HUES6 (cell line): Measurements from ENCODE around the gene GABARAP.

Experiments
- H3K27ac ChIP-seq: 2 replicates; pipeline ENCODE4 v1.7.0; 2013; ENCODE audit warnings: low read depth, mild to moderate bottlenecking, low read length, inconsistent platforms
- H3K27me3 ChIP-seq: 2 replicates; pipeline ENCODE4 v1.6.1; 2013; ENCODE audit warnings: low read length; ENCODE audit not compliant: control insufficient read depth, insufficient read depth
- H3K36me3 ChIP-seq: 2 replicates; pipeline ENCODE4 v1.6.1; 2013; ENCODE audit warnings: low read length; ENCODE audit not compliant: control insufficient read depth, insufficient read depth
- H3K4me1 ChIP-seq: 2 replicates; pipeline ENCODE4 v1.6.1; 2013; ENCODE audit warnings: low read length; ENCODE audit not compliant: control insufficient read depth, insufficient read depth
- H3K4me3 ChIP-seq: 2 replicates; pipeline ENCODE4 v1.5.1; 2013; ENCODE audit warnings: low read depth, low read length
- H3K9ac ChIP-seq: one replicate; pipeline ENCODE4 v1.6.1; 2013; ENCODE audit warnings: mild to moderate bottlenecking, low read length
- H3K9me3 ChIP-seq: 2 replicates; pipeline ENCODE4 v1.6.1; 2013; ENCODE audit warnings: low read depth, low read length; ENCODE audit not compliant: control insufficient read depth, insufficient read depth

Gene GABARAP

GRCh38 chr17:7203391-7203790 lies 38.9 kb downstream of the GABARAP start:
- no peak overlapping the region for H3K27ac ChIP-seq
- no peak overlapping the region for H3K9ac ChIP-seq
- no peak overlapping the region for H3K4me3 ChIP-seq
- no peaks in the 10 kb centered on the region; the same call in 1 of the 2 replicates for H3K27me3 ChIP-seq
- H3K36me3 ChIP-seq: peaks cover 29% of the 10 kb centered on the region
- peaks cover 13% of the 10 kb centered on the region for H3K4me1 ChIP-seq
- H3K9me3 ChIP-seq: no peaks in the 10 kb centered on the region

- no peak overlapping the region for H3K9ac ChIP-seq
- H3K36me3 ChIP-seq: peaks cover 56% of the 10 kb centered on the region
- H3K9me3 ChIP-seq: no peaks in the 10 kb centered on the region
Measured at GRCh38 chr17:7196651-7197401, 45.4 kb downstream of the GABARAP start.

GRCh38 chr17:7195971-7196370 lies 46.3 kb downstream of the GABARAP start:
- no peaks in the 10 kb centered on the region for H3K27me3 ChIP-seq
- no peak overlapping the region for H3K27ac ChIP-seq
- H3K4me3 ChIP-seq: no peak overlapping the region
- no peaks in the 10 kb centered on the region for H3K9me3 ChIP-seq
- no peaks in the 10 kb centered on the region for H3K4me1 ChIP-seq
- H3K9ac ChIP-seq: no peak overlapping the region
- H3K36me3 ChIP-seq: peaks cover 51% of the 10 kb centered on the region

More at GRCh38 chr17:7196651-7197401, 45.4 kb downstream of the GABARAP start:
- Histone ChIP-seq H3K4me1 (no peaks in the 10 kb centered on the region), H3K4me3 (no peak overlapping the region), H3K27ac (no peak overlapping the region), H3K27me3 (no peaks in the 10 kb centered on the region)

DNA sequence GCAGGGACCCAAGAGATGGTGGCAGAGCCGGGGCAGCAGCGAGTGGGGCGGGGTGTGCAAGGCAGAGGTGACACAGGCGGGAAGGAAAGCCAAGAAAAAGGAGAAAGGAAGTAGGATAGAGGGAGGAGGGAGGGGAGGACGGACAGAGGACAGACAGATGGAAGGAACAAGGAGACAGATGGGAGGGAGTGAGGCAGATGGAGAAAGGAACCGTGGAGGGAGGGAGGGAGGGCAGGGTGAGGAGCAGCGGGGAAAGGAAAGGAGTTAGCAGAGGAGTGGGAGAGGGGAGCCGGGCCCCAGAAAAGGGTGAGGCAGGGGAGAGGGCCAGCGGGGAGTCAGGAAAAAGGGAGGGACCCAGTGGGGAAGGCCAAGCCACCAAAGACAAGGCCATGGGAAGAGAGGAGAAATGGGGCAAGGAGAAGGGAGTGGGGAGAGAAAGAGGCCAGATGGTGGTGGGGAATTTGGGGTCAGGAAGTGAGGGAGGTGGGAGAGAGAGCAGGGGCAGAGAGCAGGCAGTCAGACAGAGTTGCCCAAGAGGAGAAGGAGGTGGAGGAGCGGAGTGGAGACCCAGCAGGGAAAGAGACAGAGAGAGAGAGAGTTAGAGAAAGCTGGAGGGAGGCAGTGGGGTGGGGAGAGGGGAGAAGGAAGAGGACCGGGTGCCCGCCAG lies 49.8 kb downstream of the GABARAP start:
- Histone ChIP-seq H3K9ac (no peak overlapping the region), H3K36me3 (peaks cover 50% of the 10 kb centered on the region), H3K27ac (no peak overlapping the region), H3K4me3 (no peak overlapping the region), H3K27me3 (no peaks in the 10 kb centered on the region), H3K4me1 (no peaks in the 10 kb centered on the region), H3K9me3 (no peaks in the 10 kb centered on the region)

DNA sequence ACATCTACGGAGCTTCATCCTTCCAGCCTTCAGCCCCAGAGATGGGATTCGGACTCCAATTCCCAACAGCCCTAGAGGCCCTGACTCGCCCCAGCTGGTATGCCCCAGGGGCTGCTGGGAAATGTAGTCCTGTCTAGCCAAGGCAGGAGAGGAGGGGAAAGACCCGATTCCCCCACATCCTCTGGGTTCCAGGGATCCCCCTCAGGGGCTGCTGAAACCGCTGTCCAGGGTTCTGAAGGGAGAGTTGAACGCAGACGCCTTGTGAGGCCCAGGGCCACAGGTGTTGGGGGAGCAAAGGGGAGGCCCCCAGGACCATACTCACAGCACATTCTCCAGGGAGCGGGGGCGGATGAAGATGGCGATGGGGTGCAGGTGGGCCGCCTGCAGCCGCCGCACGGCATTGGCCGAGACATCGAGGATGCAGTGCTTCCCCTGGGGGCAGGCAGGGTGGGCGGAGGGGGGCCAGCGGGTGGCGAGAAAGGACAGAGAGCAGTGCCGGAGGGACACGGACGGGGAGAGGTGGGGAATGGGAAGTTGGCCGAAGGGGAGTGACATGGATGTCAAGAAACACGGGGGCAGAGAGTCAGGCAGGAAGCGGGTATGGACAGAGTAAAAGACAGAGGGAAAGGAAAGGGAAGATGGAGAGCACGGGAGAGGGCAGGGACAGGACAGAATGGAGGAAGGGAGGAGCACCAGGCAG lies 50.5 kb downstream of the GABARAP start:
- Histone ChIP-seq H3K9me3 (no peaks in the 10 kb centered on the region), H3K4me1 (no peaks in the 10 kb centered on the region), H3K9ac (no peak overlapping the region), H3K27me3 (no peaks in the 10 kb centered on the region), H3K36me3 (peaks cover 45% of the 10 kb centered on the region), H3K4me3 (no peak overlapping the region), H3K27ac (no peak overlapping the region)

- H3K4me3 ChIP-seq: no peak overlapping the region
- no peak overlapping the region for H3K9ac ChIP-seq
- H3K27ac ChIP-seq: no peak overlapping the region
- H3K36me3 ChIP-seq: peaks cover 39% of the 10 kb centered on the region
- H3K27me3 ChIP-seq: no peaks in the 10 kb centered on the region
- H3K9me3 ChIP-seq: no peaks in the 10 kb centered on the region
- H3K4me1 ChIP-seq: no peaks in the 10 kb centered on the region
Measured at GRCh38 chr17:7191069-7191468, 51.2 kb downstream of the GABARAP start.

DNA sequence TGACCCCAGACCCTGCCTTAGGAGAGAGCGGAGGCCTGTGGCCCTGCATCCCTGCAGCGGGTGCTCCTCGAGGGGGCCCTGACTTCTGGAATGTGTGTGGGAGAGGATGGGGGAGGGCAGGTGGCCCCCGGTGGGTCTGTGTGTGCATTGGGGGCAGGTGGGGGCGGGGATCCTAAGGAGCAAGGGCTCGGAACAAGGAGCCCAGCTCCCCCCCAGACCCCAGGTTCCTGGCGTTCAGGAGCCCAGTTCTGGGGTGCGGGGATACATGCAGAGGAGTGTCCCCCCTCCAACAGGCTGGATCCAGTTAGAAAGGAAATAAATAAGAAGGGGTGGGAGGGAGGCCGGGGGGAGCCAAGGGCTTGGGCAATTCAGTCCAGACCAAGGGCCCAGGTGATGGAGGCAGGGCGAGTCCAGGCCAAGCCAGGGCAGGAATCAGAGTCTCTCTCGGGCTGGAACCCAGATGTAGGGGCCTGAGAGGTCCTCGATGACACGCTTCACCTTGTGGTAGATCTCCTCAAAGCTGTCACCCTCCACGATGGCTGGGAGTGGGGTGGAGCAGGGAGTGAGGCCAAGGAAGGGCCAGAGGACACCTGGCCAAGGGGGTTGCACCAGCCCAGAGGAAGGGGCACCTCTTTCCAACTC lies 51.9 kb downstream of the GABARAP start:
- H3K27ac ChIP-seq: no peak overlapping the region
- H3K9me3 ChIP-seq: no peaks in the 10 kb centered on the region
- H3K4me3 ChIP-seq: no peak overlapping the region
- peaks cover 32% of the 10 kb centered on the region for H3K36me3 ChIP-seq
- H3K4me1 ChIP-seq: no peaks in the 10 kb centered on the region
- H3K27me3 ChIP-seq: no peaks in the 10 kb centered on the region
- H3K9ac ChIP-seq: no peak overlapping the region
